ENCODE measurements around the gene TRPT1.
"Not testable (repeated sequence)": the region's sequence is repeated elsewhere in the genome, so short reads cannot be mapped to it uniquely, and the experiment has no call there.

The TRPT1 gene

GRCh38 chr11:64248578-64248977 is 22.6 kb upstream of the TRPT1 start:
- DNase-seq (ENCODE audit: insufficient read length) (no peak), FAIRE-seq (no peak)
- TF ChIP-seq POLR2A (IDR thresholded peaks at IDR 0.05; ENCODE audit: low read depth, low read length) (no peak), TAF1 (IDR thresholded peaks at IDR 0.05; ENCODE audit: borderline replicate concordance, low read depth, low read length) (no peak), POLR2AphosphoS5 (IDR thresholded peaks at IDR 0.05; ENCODE audit: low read depth, low read length) (no peak)

- DNase-seq (ENCODE audit: insufficient read length), result no peak
- FAIRE-seq, result no peak
- TF ChIP-seq POLR2AphosphoS5 (IDR thresholded peaks at IDR 0.05; ENCODE audit: low read depth, low read length) (no peak), TAF1 (IDR thresholded peaks at IDR 0.05; ENCODE audit: borderline replicate concordance, low read depth, low read length) (no peak), POLR2A (IDR thresholded peaks at IDR 0.05; ENCODE audit: low read depth, low read length) (no peak)
Measured at GRCh38 chr11:64247729-64248531, 21.9 kb upstream of the TRPT1 start.

GRCh38 chr11:64246871-64247728 is 21.1 kb upstream of the TRPT1 start, which contains the start of gene PPP1R14B:
PPP1R14B (minus strand) TSS chr11:64246943; CDS start chr11:64246673, 270 bp downstream.
- peak; percentile 60 for FAIRE-seq
- DNase-seq (ENCODE audit: insufficient read length), result peak; percentile 91
- no peak for TF ChIP-seq TAF1 (IDR thresholded peaks at IDR 0.05; ENCODE audit: borderline replicate concordance, low read depth, low read length)
- no peak for TF ChIP-seq POLR2AphosphoS5 (IDR thresholded peaks at IDR 0.05; ENCODE audit: low read depth, low read length)
- TF ChIP-seq POLR2A (IDR thresholded peaks at IDR 0.05; ENCODE audit: low read depth, low read length), result no peak

GRCh38 chr11:64246621-64246870 is 20.6 kb upstream of the TRPT1 start:
- DNase-seq (ENCODE audit: insufficient read length), result not testable (repeated sequence)
- FAIRE-seq, result peak; percentile 24

GRCh38 chr11:64245797-64246620 is 20.0 kb upstream of the TRPT1 start:
- TF ChIP-seq POLR2A (IDR thresholded peaks at IDR 0.05; ENCODE audit: low read depth, low read length) (no peak), TAF1 (IDR thresholded peaks at IDR 0.05; ENCODE audit: borderline replicate concordance, low read depth, low read length) (0 out of 2 replicates have a peak, but pooled peaks have one; percentile 39)
- no peak for DNase-seq (ENCODE audit: insufficient read length)
- peak; percentile 44 for FAIRE-seq

GRCh38 chr11:64245401-64245796 is 19.4 kb upstream of the TRPT1 start:
- no peak for FAIRE-seq
- TF ChIP-seq TAF1 (IDR thresholded peaks at IDR 0.05; ENCODE audit: borderline replicate concordance, low read depth, low read length), result no peak
- no peak for TF ChIP-seq POLR2A (IDR thresholded peaks at IDR 0.05; ENCODE audit: low read depth, low read length)
- no peak for TF ChIP-seq POLR2AphosphoS5 (IDR thresholded peaks at IDR 0.05; ENCODE audit: low read depth, low read length)
- no peak for DNase-seq (ENCODE audit: insufficient read length)

DNA sequence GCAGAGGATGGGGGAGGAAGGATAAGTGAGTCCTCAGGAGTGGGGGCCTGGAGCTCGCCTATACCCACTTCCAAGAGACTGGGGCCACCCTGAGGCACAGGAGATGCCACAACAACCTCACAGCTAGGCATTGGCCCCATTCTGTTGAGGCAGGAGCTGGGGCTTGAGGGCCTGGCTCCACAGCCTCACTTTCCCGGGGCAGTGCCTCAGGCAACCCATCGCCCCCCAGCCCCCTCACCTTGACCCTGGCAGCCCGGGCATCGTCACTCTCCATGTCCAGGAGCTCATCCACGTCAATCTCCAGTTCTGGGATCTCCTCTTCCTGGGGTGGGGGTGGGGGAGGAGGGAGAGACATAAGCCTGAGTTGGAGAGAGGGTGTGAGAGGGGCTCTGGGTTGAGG is 19.0 kb upstream of the TRPT1 start:
- DNase-seq (ENCODE audit: insufficient read length) (no peak), FAIRE-seq (no peak)
- TF ChIP-seq TAF1 (IDR thresholded peaks at IDR 0.05; ENCODE audit: borderline replicate concordance, low read depth, low read length) (no peak), POLR2AphosphoS5 (IDR thresholded peaks at IDR 0.05; ENCODE audit: low read depth, low read length) (no peak), POLR2A (IDR thresholded peaks at IDR 0.05; ENCODE audit: low read depth, low read length) (no peak)

- FAIRE-seq (no peak), DNase-seq (ENCODE audit: insufficient read length) (no peak)
- TF ChIP-seq POLR2A (IDR thresholded peaks at IDR 0.05; ENCODE audit: low read depth, low read length) (no peak), POLR2AphosphoS5 (IDR thresholded peaks at IDR 0.05; ENCODE audit: low read depth, low read length) (no peak), TAF1 (IDR thresholded peaks at IDR 0.05; ENCODE audit: borderline replicate concordance, low read depth, low read length) (no peak)
Measured at GRCh38 chr11:64244107-64244506, 18.1 kb upstream of the TRPT1 start.

GRCh38 chr11:64243236-64243854 is 17.4 kb upstream of the TRPT1 start:
- peak; percentile 40; the same call in 1 of the 2 replicates for TF ChIP-seq POLR2A (IDR thresholded peaks at IDR 0.05; ENCODE audit: low read depth, low read length)
- TF ChIP-seq TAF1 (IDR thresholded peaks at IDR 0.05; ENCODE audit: borderline replicate concordance, low read depth, low read length), result no peak
- TF ChIP-seq POLR2AphosphoS5 (IDR thresholded peaks at IDR 0.05; ENCODE audit: low read depth, low read length), result peak; percentile 88
- FAIRE-seq, result no peak
- no peak for DNase-seq (ENCODE audit: insufficient read length)

- DNase-seq (ENCODE audit: insufficient read length), result peak; percentile 92
- no peak for FAIRE-seq
Measured at GRCh38 chr11:64241491-64242374, 15.7 kb upstream of the TRPT1 start.

More at GRCh38 chr11:64241491-64242374, 15.7 kb upstream of the TRPT1 start:
- TF ChIP-seq POLR2AphosphoS5 (IDR thresholded peaks at IDR 0.05; ENCODE audit: low read depth, low read length) (peak; percentile 42; the same call in 1 of the 2 replicates), POLR2A (IDR thresholded peaks at IDR 0.05; ENCODE audit: low read depth, low read length) (peak; percentile 64), TAF1 (IDR thresholded peaks at IDR 0.05; ENCODE audit: borderline replicate concordance, low read depth, low read length) (no peak; the same call in 1 of the 2 replicates)
